HG03039 (cell line): Measurements from ENCODE around the gene PROSER3.

Experiments used
- ATAC-seq: cut with Tn5 transposase; IDR thresholded peaks from one replicate; pipeline ENCODE4 v1.9.1; 2021; ENCODE audit warnings: mild to moderate bottlenecking, moderate library complexity; ENCODE audit not compliant: unreplicated experiment

PROSER3 gene

DNA sequence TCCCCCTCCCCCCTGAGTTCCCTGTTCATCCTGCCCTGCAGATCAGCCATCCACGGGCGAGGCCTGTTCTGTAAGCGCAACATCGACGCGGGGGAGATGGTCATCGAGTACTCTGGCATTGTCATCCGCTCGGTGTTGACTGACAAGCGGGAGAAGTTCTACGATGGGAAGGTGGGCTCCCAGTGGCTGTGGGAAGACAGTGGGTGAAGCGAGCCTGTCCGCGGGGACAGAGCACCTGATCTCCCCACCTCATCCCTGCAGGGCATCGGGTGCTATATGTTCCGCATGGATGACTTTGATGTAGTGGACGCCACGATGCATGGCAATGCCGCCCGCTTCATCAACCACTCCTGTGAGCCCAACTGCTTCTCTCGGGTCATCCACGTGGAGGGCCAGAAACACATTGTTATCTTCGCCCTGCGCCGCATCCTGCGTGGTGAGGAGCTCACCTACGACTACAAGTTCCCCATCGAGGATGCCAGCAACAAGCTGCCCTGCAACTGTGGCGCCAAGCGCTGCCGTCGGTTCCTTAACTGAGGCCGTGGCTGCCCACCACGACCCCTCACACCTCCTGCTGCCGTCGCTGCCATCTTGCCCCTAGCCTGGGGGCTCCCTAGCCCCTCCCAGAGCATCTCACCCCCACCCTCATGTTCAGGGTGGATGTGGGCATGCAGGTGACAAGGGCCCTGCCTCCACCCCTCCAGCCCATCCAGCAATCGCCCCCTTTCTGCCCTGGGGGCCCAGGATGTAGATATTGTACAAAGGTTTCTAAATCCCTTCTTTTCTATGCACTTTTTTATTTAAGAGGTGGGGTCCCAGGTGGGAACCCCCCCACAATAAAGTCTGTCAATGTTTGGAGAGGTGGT, 19.7 kb upstream of the PROSER3 start:
- ATAC-seq = no peak

DNA sequence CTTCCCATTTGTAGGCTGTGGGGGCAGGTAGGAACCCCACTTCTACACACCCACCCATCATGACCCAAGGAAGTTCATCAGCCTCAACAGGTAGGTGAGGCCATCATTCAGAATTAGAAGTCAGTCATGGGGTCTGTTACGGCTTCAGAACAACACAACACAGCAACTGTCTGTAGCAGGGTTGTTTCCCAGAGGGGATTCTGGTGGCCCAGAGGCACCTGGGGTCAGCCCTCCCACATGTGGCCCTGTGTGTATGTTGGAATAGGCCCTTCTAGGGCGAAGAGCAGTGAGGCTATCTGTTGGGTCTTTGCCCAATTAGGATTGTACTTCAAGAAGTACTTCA, 19.1 kb upstream of the PROSER3 start:
- ATAC-seq = no peak

DNA sequence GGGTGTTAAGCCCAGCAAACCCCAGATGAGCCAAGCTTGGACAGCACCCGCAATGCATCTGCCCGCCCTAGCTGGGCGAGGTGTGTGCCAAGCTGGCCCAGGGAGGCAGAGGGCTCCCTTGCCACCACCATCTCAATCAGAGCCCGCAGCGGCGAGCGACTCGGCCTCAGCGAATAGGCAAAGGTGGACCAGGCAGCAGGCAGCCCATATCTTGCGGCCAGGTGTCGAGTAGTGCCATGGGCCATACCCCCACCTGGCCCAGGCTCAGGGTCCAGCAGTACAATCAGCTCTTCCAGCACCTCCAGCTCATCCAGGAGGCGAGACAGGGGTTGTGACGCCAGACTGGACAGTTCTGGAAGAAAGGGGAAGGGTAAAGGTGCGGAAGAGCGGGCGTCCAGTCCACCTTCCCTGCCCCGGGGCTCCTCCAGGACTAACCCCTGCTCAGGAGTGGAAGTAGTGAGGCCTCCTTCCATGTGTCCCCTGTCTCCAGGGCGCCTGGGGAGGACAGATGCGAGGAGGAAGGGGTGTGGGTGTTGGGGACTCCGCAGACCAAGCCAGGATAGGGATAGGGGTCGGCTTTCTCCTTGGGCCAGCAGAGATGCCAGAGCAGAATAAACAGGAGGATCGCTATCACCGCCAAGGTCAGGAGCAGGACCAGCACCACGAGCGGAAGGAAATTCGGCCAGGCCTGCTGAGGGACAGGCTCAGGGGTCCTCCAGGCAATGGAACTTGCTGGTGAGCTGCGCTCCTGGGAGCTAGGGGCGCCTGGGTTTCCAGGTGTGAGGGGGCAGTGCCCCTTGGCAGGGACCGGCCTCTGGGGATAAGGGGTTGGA, 18.5 kb upstream of the PROSER3 start:
- ATAC-seq = no peak

DNA sequence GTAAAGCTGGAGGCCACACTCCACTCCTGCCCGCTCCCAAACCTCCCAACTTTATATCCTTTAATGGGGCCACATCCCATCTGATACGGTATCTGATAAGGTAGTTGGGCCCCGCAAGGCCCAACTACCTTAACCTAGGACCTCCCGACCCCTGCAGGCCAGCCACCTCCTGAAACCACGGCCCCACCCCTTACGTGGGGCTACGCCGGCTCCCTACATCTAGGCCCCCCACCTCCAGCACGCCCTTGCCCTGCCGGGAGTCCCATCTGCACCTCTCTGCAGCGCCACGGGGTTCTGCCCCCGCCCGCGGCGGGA, 17.9 kb upstream of the PROSER3 start:
- peak; percentile 8 for ATAC-seq

DNA sequence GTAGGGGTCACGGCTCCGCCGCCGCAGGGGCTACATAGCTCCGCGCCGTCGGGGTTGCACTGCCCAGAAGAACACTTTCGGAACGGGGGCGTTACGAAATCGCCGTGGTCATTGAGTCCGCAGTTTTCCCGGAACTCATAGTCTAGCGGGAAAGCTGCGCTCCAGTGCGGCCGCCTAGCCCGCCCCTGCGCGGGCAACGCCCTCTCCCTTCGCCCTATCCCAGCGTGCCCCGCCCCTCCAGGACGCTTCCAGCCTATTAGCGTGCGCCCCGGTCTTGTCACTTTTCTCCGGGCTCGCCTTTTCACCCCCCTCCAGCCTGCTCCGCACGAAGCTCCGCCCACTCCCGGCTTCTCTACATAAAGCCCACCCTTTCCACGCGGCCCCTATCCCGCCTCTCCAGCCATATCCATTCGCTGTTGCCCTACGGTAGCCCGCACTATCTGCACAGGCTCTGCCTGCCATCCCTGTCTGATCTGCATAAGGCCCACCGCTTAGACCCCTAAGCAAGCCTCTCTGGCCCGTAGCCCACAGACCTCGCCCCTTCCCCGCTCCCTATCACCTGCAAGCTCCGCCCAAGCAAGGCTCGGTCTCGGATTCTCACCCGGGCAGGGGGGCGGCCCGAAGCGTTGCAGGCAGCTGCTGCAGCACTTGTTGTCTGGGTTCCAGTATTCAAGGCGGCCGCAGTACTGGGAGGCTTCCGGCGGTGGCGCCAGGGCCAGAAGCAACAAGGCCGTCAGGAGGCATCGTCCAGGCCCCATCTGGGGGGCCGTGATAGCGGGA, 17.4 kb upstream of the PROSER3 start:
- ATAC-seq = peak; percentile 47

DNA sequence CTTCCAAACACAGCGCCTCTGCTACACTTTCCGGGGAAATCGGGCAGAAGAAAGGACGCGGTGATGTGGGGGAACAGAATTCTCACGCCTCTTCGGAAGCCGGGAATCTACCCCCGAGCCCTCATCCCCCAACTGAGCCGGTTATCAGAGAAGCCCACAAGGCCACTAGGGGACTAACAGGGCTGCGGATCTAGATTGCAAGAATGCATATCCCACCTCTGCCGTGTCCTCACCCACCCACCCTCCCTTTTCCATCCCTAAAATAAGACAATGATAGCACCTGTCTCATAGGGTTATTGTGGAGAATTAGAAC, 16.8 kb upstream of the PROSER3 start:
- ATAC-seq = no peak

DNA sequence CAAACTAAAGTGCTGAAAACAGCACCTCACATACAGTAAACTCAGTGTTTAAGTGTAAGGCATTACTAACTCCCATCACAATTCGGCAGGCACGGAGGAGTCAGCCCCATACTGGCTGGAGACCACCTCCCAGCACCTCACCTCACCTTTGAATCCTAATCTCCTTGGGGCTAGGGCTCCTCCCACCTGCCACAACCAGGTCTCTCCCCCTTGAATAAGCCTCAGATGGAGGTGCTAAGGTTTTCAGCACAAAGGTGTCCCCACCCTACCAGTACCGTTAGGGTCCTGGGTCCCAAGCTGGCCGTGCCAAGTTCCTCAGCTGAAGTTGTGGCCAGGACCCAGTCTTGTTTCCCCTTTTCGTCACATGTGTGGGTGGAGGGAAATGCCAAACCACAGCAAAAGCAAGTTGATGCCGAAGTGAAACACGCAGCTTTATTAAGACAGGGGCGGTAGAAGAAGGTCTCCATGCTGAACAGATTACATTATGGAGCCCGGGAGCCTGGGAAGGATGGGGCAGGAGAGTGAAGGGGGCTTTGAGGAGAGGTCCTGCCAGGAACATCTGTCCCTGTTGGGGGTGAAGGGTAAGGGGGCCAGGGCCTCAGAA, 15.8 kb upstream of the PROSER3 start, which contains the start of gene IGFLR1:
IGFLR1 (minus strand) TSS at position 332 of the 604 bp plus-strand sequence. CDS start 1,272 bp downstream, outside the sequence.
- ATAC-seq = no peak

DNA sequence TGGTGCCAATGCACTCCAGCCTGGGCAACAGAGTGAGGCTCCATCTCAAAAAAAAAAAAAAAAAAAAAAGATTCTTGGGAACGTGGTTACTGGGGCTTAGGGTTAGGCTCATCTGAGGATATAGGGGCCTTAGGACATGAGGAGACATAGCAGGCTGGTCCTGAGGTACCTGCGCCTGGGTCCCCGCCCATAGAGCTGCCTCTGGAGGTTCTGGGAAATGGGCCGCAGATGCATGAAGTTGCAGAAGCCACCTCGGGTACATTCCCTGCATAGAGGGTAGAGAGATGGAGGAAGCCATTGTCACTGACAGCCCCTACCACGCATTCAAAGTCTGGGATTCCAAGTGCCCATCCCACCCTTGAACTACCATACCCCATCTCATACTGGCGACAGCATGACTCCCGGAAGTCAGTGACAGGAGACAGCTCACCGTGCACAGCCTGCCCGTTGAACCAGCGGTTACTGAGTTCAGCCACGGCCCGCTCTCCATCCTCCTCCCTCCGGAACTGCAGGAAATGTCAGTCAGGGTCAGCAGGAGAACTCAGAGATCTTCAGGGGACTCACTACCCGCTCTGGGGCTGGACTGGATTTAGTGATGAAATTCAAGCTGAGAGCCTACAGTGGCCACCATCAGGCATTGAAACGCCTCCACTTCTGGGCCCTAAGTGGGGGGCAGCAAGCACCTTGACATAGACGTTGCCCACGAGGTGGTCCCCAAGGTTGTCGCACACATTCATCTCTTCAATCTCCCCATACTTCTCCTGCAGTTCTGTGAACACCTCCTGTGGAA, 14.1 kb upstream of the PROSER3 start:
- ATAC-seq = no peak

DNA sequence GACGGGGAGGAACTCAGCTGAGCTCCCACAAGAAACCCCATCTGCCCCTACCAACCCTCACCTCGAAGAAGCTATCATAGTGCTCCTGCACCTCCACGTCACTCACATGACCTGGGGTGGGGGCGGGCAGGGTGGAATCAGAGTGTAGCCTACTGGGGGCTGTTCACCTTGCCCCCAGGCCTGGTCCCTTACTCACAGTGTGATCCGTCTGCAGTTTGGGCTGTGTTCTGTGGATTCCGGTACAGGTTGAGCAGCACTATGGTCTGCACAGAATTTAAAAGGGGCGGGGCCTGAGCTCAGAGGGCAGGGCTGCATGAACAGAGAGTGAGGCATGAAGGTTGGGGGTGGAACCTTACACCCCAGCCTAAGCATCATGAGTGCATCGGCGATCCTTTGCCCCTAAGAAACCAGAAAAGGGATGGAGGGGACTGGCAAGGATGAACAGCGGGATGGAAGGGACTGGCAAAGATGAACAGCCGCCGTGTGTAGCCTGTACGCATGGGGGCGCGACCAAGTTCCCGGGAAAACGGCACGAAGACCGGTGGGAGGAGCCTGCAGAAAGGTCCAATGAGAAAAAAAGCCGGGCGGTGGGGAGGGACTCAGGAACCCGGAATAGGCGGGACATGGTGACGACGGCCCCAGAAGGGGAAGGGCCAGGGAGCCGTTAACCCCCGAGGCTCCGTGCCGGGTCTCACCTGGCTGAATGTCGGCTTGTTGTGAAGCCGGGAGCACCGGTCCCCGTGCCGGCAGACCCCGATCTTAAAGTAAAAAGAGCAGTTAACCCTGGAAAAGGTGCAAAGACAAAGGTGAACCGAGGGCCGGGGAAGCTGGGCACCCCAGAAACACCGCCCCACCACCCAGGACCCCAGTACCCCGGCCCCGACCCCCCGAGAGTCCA, 13.3 kb upstream of the PROSER3 start:
- peak; percentile 20 for ATAC-seq

DNA sequence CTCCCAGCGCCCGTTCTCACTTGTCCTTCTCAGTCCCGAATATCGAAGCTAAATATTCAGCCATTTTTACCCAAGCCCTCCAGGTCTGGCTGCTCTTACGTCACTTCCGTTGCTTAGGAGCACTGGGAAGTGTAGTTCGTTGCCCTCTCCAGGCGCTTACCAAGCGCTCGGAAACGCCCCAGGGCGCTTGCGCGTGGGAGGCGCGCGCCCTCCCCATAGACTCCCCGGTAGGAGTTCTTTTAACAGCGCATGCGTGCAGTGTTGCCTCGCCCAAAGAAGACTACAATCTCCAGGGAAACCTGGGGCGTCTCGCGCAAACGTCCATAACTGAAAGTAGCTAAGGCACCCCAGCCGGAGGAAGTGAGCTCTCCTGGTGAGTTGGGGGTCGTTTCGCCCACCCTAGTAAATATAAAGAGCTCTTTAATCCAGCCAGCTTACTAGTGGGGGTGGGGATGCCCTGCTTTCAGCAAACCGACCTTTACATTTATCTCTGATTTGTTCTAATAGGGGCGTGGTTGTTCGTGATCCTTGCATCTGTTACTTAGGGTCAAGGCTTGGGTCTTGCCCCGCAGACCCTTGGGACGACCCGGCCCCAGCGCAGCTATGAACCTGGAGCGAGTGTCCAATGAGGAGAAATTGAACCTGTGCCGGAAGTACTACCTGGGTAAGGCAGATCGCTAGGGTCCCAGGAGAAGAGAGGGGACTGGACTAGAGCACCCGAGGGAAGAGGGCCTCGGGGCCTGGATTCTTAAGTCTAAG, 12.5 kb upstream of the PROSER3 start, which contains the start of the genes PSENEN and U2AF1L4:
PSENEN (plus strand) TSS at position 324 of the 759 bp plus-strand sequence; CDS start at position 604, 280 bp downstream.
U2AF1L4 (minus strand) TSS at position 91 of the 759 bp plus-strand sequence; CDS start at position 64, 27 bp downstream.
- ATAC-seq = peak; percentile 35

DNA sequence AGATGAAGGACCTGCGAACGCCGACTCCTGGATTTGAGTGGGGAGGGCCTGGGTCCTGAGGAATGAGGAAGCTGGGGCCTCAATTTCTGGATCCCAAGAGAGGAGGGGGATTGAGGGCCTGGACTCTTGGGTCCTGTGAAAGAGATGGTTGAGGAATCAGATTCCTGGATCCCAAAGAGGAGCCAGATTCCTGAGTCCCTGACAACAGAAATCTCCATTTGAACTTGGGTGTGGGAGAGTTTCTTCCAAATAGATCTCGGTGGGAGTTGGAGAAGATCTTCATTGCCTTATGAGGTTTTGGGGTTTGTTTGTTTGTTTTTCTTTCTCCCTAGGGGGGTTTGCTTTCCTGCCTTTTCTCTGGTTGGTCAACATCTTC, 11.9 kb upstream of the PROSER3 start:
- no peak for ATAC-seq

DNA sequence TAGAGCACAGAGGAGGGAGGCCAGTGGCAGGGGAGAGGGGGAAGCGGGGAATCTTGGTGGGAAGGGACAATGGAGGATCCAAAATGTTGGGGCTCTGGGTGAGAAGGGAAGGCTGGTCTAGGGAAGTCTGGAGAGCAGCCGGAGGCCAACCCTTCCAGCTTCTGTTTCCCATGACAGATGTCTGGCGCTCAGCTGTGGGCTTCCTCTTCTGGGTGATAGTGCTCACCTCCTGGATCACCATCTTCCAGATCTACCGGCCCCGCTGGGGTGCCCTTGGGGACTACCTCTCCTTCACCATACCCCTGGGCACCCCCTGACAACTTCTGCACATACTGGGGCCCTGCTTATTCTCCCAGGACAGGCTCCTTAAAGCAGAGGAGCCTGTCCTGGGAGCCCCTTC, 11.4 kb upstream of the PROSER3 start:
- no peak for ATAC-seq

DNA sequence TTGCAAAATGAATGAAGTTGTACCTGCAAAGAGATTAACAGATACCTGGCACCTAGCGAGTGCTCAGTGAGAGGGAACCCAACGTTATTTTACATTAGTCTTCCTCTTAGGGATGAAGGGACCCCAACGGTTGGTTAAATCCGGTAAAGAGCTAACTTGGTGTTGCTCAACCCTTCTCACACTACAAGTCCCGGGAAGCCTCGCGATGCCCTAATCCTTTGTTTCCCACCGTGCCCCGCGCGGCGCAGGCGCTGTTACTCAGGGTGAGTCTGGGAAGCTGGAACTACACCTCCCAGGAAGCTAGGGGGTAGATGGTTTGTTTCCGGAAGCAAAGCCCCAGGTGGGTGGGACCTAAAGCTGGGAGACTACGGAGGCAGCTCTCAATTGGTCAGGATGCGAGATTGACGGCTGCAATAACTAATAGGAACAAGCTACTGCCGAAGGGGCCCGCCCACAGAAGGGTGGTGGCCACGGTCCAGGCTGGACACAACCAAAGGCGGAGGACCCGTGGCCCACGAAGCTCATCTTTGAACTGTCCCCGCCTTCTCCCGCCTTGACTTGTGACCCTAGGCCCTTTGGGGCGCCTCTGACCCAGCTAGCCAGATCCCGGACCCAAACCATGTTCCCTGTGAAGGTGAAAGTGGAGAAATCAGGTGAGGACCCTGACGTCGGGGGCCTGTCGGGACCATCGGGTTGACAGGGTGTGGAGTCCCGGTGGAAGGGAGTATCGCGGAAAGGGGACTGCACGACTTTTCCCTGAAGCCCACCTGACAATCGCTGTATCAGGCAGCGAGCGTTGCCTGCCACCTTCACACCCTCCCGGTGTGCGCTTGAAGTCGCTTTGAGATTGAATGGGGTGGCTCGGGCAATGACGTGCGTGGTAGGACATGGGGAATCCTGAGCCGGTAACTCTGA, 9.6 kb upstream of the PROSER3 start, which contains the start of gene LIN37:
LIN37 (plus strand) TSS at position 471 of the 915 bp plus-strand sequence; CDS start at position 620, 149 bp downstream.
- peak; percentile 60 for ATAC-seq

DNA sequence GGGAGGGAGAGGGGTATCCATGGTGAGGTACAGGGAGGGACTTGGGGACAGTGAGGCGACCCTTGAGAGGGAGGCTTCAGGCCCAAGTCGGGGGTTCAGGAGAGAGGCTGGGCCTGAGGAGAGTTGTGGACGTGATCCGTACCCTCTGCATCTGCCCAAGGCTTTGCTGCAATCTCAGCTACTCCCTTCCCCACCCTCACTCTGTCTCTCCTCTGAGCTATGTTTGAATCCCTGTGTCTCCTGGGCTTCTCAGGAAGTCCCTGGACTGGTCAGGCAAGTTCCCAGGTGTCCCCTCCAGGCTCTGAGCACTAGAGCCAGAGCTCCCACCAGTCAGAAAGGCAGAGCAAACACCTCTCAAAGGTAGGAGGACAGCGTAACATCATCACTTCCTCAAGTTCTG, 7.8 kb upstream of the PROSER3 start:
- no peak for ATAC-seq

DNA sequence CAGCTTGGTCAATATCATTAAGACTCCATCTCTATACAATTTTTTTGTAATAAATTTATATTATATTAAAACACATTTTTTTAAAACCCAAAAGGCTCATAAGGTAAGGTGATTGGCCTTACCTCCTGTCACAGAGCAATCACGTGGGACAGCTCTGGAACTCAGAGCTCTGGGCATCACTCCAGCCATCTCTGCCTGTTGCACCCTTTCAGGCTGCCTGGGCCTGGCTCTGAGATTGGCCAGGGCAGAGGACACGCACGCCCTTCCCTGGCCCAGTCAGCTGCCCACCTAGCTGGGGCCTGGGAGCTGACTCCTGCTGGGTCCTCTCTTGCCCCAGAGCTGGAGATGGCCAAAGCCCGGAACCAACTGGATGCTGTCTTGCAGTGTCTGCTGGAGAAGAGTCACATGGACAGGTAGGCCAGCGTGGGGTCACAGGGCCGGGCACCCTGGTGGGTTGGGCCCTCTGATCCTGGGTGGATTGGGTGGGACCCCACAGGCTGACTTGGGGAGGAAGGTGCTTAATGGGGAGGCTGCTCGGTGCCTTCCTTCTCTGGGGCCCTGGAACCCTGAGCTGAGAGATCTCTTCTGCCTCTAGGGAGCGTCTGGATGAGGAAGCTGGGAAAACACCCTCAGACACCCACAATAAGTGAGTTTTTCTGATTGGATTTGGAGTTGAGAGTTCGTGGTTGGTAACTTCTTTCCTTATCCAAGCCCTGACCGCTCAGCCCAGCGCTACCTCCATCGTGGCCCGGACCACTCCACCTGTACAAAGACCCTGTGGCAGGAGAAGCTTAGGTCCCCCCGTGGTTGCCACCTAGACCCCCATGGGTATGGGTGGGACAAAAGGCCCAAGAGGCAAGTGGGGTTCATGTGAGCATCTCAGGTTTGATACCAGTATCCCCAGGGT, 5.9 kb upstream of the PROSER3 start:
- ATAC-seq = no peak

DNA sequence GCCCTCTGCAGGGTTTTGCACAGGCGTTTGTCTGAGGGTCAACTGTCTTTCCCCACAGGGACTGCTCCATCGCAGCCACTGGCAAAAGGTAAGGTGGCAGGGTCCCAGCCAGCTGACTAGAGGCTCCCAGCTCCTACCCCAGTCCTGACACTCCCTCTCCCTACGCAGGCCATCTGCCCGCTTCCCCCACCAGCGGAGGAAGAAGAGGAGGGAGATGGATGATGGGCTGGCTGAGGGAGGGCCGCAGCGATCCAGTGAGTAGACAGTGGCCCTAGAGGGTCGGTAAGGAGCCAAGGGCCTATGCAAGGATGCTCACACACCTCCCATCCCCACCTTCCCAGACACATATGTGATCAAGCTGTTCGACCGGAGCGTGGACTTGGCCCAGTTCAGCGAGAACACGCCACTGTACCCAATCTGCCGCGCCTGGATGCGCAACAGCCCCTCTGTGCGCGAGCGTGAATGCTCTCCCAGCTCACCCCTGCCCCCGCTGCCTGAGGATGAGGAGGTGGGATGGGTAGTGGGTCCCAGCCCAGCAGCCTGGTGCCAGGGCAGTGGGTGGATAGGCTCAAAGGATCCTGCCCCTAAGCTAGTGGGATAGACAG, 5.1 kb upstream of the PROSER3 start:
- no peak for ATAC-seq
